Keratinocyte (primary cell): Measurements from ENCODE around the gene CCDC146. TPM values are rescaled to one million over a fixed set of nuclear protein-coding genes. Genes with fewer than 3 reads are reported as not detected.

Experiments
- DNase-seq: peaks from one replicate; pipeline ENCODE4 v3.0.0-alpha.2; 2011; ENCODE audit warnings: low read depth, missing footprints, low spot score
- FAIRE-seq: peaks from 2 replicates; lab custom pipeline; 2011; peaks lifted over from hg19 to GRCh38; lab: Jason Lieb, UNC
- H2AFZ ChIP-seq: 2 replicates; pipeline ENCODE4 v1.6.0; 2012; ENCODE audit warnings: low read length, control low read depth, inconsistent platforms; ENCODE audit not compliant: control insufficient read depth
- H3K27ac ChIP-seq: 2 replicates; pipeline ENCODE4 v1.5.1; 2011; ENCODE audit warnings: low read length; ENCODE audit not compliant: control insufficient read depth, insufficient read depth
- H3K27me3 ChIP-seq: 3 replicates; pipeline ENCODE4 v1.6.0; 2011; ENCODE audit warnings: low read length; ENCODE audit not compliant: control insufficient read depth, insufficient read depth; ENCODE audit errors: extremely low read depth
- H3K36me3 ChIP-seq, 2 experiments: 2 replicates in 1 of 2; 3 replicates in 1 of 2; pipeline ENCODE4 v1.5.1; 2011; ENCODE audit warnings: low read length in 2 of 2, mild to moderate bottlenecking in 1 of 2; ENCODE audit not compliant: control insufficient read depth in 2 of 2, insufficient read depth in 2 of 2; ENCODE audit errors: extremely low read depth in 1 of 2
- H3K4me1 ChIP-seq: 3 replicates; pipeline ENCODE4 v1.5.1; 2011; ENCODE audit warnings: low read length; ENCODE audit not compliant: control insufficient read depth, insufficient read depth; ENCODE audit errors: extremely low read depth
- H3K4me2 ChIP-seq: 3 replicates; pipeline ENCODE4 v1.6.0; 2011; ENCODE audit warnings: low read depth, low read length; ENCODE audit not compliant: control insufficient read depth, insufficient read depth; ENCODE audit errors: extremely low read depth
- H3K4me3 ChIP-seq, 3 experiments: fragments of 200-600 bp in 1 of 3; sonication (generic) in 1 of 3; 2 replicates in 2 of 3; 3 replicates in 1 of 3; pipeline ENCODE4 v1.5.1; 2011 to 2016; ENCODE audit warnings: low read length in 3 of 3, mild to moderate bottlenecking in 3 of 3, control low read depth in 2 of 3, inconsistent platforms in 1 of 3, low read depth in 1 of 3, mixed read lengths in 1 of 3, mixed run types in 1 of 3, moderate library complexity in 1 of 3; ENCODE audit not compliant: control insufficient read depth in 2 of 3, insufficient read depth in 2 of 3; ENCODE audit errors: extremely low read depth in 1 of 3
- H3K79me2 ChIP-seq: 2 replicates; pipeline ENCODE4 v1.6.0; 2012; ENCODE audit warnings: low read length; ENCODE audit not compliant: control insufficient read depth, insufficient read depth
- H3K9ac ChIP-seq: 3 replicates; pipeline ENCODE4 v1.6.0; 2011; ENCODE audit warnings: low read length; ENCODE audit not compliant: control insufficient read depth, insufficient read depth; ENCODE audit errors: extremely low read depth
- H3K9me1 ChIP-seq: 3 replicates; pipeline ENCODE4 v1.6.0; 2011; ENCODE audit warnings: low read length; ENCODE audit not compliant: control insufficient read depth, insufficient read depth; ENCODE audit errors: extremely low read depth
- H3K9me3 ChIP-seq: 2 replicates; pipeline ENCODE4 v1.5.1; 2012; ENCODE audit warnings: low read depth, low read length; ENCODE audit not compliant: control insufficient read depth
- H4K20me1 ChIP-seq: 3 replicates; pipeline ENCODE4 v1.6.0; 2011; ENCODE audit warnings: low read length; ENCODE audit not compliant: control insufficient read depth, insufficient read depth; ENCODE audit errors: extremely low read depth
- CTCF ChIP-seq, 3 experiments: IDR thresholded peaks in 1 of 3; conservative IDR thresholded peaks in 1 of 3; optimal IDR thresholded peaks in 1 of 3; 2 replicates in 2 of 3; 3 replicates in 1 of 3; pipeline versions ENCODE3 to v1.5.1; 2011; ENCODE audit warnings: low read length in 3 of 3, mild to moderate bottlenecking in 3 of 3, moderate library complexity in 2 of 3, control low read depth in 1 of 3, inconsistent platforms in 1 of 3; ENCODE audit not compliant: insufficient read depth in 2 of 3; ENCODE audit errors: extremely low read depth in 1 of 3
- EZH2 ChIP-seq: IDR thresholded peaks from one replicate; pipeline ENCODE4 v1.6.1; 2012; ENCODE audit warnings: inconsistent platforms, mild to moderate bottlenecking, low read length, moderate library complexity
- dilution Hi-C: fragments of 300-500 bp; cut with MboI; formaldehyde crosslinking; loops from one replicate; pipeline ENCODE4 v1.7.0; 2020; ENCODE audit warnings: low sequenced_read_pairs; ENCODE audit not compliant: extremely low pct_ligation_motif_present
- polyA plus RNA-seq, 5 experiments: library from polyadenylated mRNA; depleted of rRNA in 3 of 5; stranded (reverse) in 3 of 5; stranded (forward) in 1 of 5; unstranded in 1 of 5; fragments of >200 nt; gene quantifications; 1 replicate in 1 of 5; 2 replicates in 3 of 5; 3 replicates in 1 of 5; pipeline versions ENCODE4 v1.2.1 to v1.2.3, GENCODE V29; 2011 to 2012; ENCODE audit warnings: missing spikeins in 2 of 5, low read depth in 1 of 5, low replicate concordance in 1 of 5

Gene CCDC146
- polyA plus RNA-seq, 1 donor (not counting 4 experiments of a cell fraction or from before 2014, with no cell fraction given), result 5.7 TPM

- no peaks in the 10 kb centered on the region for H3K36me3 ChIP-seq
Observed at GRCh38 chr7:77338260-77338659, 215.8 kb downstream of the CCDC146 start.

GRCh38 chr7:77338883-77339629, 216.6 kb downstream of the CCDC146 start:
- DNase-seq (no peak), FAIRE-seq (no peak)
- no peaks in the 10 kb centered on the region for H4K20me1 ChIP-seq
- no peaks in the 10 kb centered on the region for H3K4me1 ChIP-seq
- TF ChIP-seq CTCF (optimal IDR thresholded peaks at IDR 0.05 in 1 of 3, IDR thresholded peaks at IDR 0.05 in 1 of 3, conservative IDR thresholded peaks at IDR 0.05 in 1 of 3; ENCODE audit: extremely low read depth in 1 of 3, insufficient read depth in 2 of 3, low read length in 3 of 3) (no peak), EZH2 (no peak)
- H3K9me1 ChIP-seq, result no peaks in the 10 kb centered on the region
- no peak overlapping the region for H3K27ac ChIP-seq
- H3K79me2 ChIP-seq, result no peaks in the 10 kb centered on the region
- dilution Hi-C loops, result no loop called here
- H3K9ac ChIP-seq, result no peak overlapping the region
- no peaks in the 10 kb centered on the region for H3K27me3 ChIP-seq
- H3K9me3 ChIP-seq, result no peaks in the 10 kb centered on the region
- H2AFZ ChIP-seq, result no peak overlapping the region
- no peaks in the 10 kb centered on the region for H3K36me3 ChIP-seq
- no peak overlapping the region for H3K4me3 ChIP-seq
- H3K4me2 ChIP-seq, result no peak overlapping the region

More at GRCh38 chr7:77338260-77338659, 215.8 kb downstream of the CCDC146 start:
- dilution Hi-C loops, result no loop called here
- DNase-seq, result no peak
- Histone ChIP-seq H2AFZ (no peak overlapping the region), H3K4me1 (no peaks in the 10 kb centered on the region), H4K20me1 (no peaks in the 10 kb centered on the region), H3K9me3 (no peaks in the 10 kb centered on the region), H3K9me1 (no peaks in the 10 kb centered on the region), H3K27me3 (no peaks in the 10 kb centered on the region), H3K4me2 (no peak overlapping the region), H3K27ac (no peak overlapping the region), H3K79me2 (no peaks in the 10 kb centered on the region), H3K9ac (no peak overlapping the region), H3K4me3 (no peak overlapping the region)
- no peak for TF ChIP-seq CTCF (optimal IDR thresholded peaks at IDR 0.05 in 1 of 3, IDR thresholded peaks at IDR 0.05 in 1 of 3, conservative IDR thresholded peaks at IDR 0.05 in 1 of 3; ENCODE audit: extremely low read depth in 1 of 3, insufficient read depth in 2 of 3, low read length in 3 of 3)
- TF ChIP-seq EZH2, result no peak
- no peak for FAIRE-seq
